Mucosa of descending colon (tissue), 3 donors: ENCODE results near the gene DGKD. TPM values are rescaled to one million over a fixed set of nuclear protein-coding genes. Genes with fewer than 3 reads are reported as not detected.

Source experiments
- ATAC-seq: fragments of 200-7000 bp; cut with Tn5 transposase; one replicate; pipeline ENCODE4 v1.9.1; 2020; ENCODE audit warnings: mild to moderate bottlenecking, moderate library complexity
- DNase-seq, 3 donors: peaks; one replicate each; pipeline ENCODE4 v3.0.0-alpha.2; 2020
- H3K36me3 ChIP-seq: fragments of 200-600 bp; one replicate; pipeline ENCODE4 v1.8.0; 2021; ENCODE audit warnings: low read depth, mild to moderate bottlenecking
- H3K4me1 ChIP-seq: fragments of 200-600 bp; one replicate; pipeline ENCODE4 v1.8.0; 2021; ENCODE audit warnings: low read depth, mild to moderate bottlenecking
- H3K4me3 ChIP-seq: fragments of 200-600 bp; one replicate; pipeline ENCODE4 v1.8.0; 2021; ENCODE audit warnings: mild to moderate bottlenecking
- H3K9me3 ChIP-seq: fragments of 200-600 bp; one replicate; pipeline ENCODE4 v1.8.0; 2021; ENCODE audit warnings: mild to moderate bottlenecking
- intact Hi-C, 2 donors: fragments of 100-400 bp; cut with DNase I in 1 of 2; cut with micrococcal nuclease in 1 of 2; formaldehyde crosslinking; loops; one replicate each; pipeline versions ENCODE4 v1.11.0 to v1.11.1; 2022; cut with DNase I, micrococcal nuclease
- total RNA-seq, 3 donors: library from RNA; stranded (reverse); fragmentation: NEBNext Ultra II Directional in 2 of 3; extraction: Animal tissue kit (Norgen Biotek cat#: 25700) in 2 of 3; gene quantifications; one replicate each; pipeline versions ENCODE4 v1.2.1 to v1.2.4, GENCODE V29; 2021 to 2023
- TF ChIP-seq, protein P1 (sequence below): fragments of 200-600 bp; IDR thresholded peaks from one replicate; pipeline ENCODE4 v1.8.0; 2022; ENCODE audit warnings: antibody characterized with exemption, mild to moderate bottlenecking
- donor health status: DM: no; HTN: no; CAD: no; lungs with moderate emphysema.
- donor health status: DM: no; HTN: no; CAD: no.
- donor health status: DM: no; HTN: yes; CAD: no.

Gene DGKD
- total RNA-seq, 3 donors from 2014 or later = 81.8 to 159 (median 102) TPM

DNA sequence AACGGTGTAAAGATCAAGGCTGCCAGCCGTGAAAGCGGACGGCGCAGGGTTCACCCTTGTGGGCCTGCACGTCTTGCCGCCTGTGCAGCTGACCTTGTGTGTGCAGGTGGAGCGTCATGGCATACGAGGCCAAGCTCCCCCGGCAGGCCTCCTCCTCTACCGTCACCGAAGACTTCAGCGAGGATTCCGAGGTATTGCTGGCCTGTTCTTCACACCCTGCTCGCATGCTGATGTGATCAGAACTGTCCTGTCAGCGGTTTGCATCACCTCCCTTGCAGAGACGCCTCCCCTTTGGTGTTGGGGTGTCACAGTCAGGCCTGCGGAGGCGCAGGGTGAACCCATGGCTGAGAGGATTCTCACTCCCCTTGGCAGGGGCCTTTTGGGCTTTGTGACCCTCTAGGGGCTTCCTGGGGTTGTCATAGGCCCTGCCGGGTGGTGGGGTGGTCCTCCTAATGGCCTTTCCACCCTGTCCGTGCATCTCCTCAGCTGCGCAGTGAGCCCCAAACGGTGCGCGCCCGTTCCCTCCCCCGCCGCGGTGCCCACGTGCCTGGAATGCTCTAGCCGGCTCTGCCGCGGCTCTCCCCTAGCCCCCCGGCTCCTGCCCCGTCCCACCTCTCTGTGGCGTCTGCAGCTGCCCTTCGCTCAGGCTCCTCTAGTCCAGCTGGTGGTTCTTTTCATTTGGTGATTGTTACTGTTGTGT is 92.5 kb downstream of the DGKD start:
- Histone ChIP-seq H3K9me3 (no peaks in the 10 kb centered on the region), H3K4me1 (no peaks in the 10 kb centered on the region), H3K36me3 (no peaks in the 10 kb centered on the region), H3K4me3 (no peak overlapping the region)
- intact Hi-C loops = loop anchor here (5.0 to 10.0 kb wide), 2 partner anchors 92 to 99 kb away; partner anchors contain the start of gene DGKD (in 1 of the 2)
- DNase-seq (peak in 1 of 3 donors; percentile 19), ATAC-seq (no peak)
- TF ChIP-seq, protein P1, sequence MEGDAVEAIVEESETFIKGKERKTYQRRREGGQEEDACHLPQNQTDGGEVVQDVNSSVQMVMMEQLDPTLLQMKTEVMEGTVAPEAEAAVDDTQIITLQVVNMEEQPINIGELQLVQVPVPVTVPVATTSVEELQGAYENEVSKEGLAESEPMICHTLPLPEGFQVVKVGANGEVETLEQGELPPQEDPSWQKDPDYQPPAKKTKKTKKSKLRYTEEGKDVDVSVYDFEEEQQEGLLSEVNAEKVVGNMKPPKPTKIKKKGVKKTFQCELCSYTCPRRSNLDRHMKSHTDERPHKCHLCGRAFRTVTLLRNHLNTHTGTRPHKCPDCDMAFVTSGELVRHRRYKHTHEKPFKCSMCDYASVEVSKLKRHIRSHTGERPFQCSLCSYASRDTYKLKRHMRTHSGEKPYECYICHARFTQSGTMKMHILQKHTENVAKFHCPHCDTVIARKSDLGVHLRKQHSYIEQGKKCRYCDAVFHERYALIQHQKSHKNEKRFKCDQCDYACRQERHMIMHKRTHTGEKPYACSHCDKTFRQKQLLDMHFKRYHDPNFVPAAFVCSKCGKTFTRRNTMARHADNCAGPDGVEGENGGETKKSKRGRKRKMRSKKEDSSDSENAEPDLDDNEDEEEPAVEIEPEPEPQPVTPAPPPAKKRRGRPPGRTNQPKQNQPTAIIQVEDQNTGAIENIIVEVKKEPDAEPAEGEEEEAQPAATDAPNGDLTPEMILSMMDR = no peak

DNA sequence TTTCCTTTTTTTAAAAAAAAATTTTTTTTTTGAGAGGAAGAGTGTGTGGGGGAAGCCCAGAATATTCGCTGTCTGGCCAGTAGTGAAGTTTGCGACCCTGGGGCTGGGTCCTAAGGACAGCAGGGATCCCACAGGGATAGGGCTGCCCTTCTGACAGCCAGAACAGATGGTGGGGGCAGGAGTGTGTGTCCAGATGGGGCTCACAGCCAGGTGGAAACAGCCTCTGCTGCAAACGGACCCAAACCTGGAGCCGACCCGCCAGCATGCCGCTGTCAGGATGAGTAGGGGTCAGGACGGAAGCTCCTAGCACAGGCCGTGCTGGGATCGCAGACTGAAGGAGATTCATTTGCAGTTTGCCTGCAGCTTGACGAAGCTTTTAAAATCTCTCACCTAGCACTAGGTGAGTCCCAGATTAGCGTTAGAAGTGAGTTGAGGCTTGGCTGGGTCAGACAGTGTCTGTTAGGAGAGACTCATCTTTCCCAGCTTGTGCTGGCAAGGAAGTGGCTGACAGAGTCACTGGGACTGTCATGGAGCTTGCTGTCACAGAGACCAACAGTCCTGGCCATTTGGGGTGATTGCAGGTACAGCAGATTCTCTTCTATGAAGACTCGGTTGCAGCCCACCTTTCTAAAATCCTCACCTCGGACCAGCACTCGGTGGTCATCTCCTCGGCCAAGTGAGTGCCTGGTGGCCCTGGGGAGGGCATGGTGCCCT is 93.4 kb downstream of the DGKD start:
- TF ChIP-seq, protein P1 = no peak

DNA sequence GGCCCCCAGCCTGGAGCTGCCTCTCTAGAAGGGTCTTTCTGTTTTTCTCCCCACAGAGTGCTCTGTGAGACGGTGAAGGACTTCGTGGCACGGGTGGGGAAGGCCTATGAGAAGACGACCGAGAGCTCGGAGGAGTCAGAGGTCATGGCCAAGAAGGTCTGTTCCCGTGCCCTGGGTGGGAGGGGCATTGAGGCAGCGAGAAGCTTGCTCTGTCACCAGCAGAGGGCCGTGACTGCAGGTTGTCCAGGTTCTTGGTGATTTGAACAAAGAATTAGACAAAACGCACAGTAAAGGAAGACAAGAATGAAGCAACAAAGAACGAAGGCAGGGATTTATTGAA is 93.9 kb downstream of the DGKD start:
- ATAC-seq = no peak
- TF ChIP-seq, protein P1 = no peak
- no peaks in the 10 kb centered on the region for H3K4me1 ChIP-seq

More for the DNA sequence above, 93.4 kb downstream of the DGKD start:
- intact Hi-C loops = loop anchor here (5.0 to 10.0 kb wide), 2 partner anchors 93 to 100 kb away; partner anchors contain the start of gene DGKD (in 1 of the 2)
- Histone ChIP-seq H3K36me3 (no peaks in the 10 kb centered on the region), H3K9me3 (no peaks in the 10 kb centered on the region), H3K4me1 (no peaks in the 10 kb centered on the region), H3K4me3 (no peak overlapping the region)
- DNase-seq (peak in 1 of 3 donors; percentile 14), ATAC-seq (no peak)

DNA sequence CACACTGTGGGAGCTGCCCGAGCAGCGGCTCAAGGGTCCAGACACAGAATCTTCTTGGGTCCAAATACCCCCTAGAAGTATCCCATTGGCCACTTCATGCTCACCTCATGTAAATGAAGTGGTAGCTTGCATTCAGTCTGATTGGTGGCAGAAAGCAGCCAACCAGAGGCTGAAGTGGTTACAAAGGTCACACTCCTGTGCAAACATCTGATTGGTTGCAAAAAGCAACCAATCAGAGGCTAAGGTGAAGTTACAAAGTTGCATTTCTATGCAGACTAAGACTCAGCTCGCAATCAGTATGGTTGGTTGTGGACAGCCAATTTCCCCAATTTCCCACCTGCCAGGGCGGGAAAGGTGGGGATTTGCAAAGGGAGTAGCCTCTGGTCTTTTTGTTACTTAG is 94.3 kb downstream of the DGKD start:
- Histone ChIP-seq H3K9me3 (no peaks in the 10 kb centered on the region), H3K36me3 (no peaks in the 10 kb centered on the region), H3K4me1 (no peaks in the 10 kb centered on the region), H3K4me3 (no peak overlapping the region)
- ATAC-seq (no peak), DNase-seq (no peak)
- TF ChIP-seq, protein P1 = no peak
- intact Hi-C loops = loop anchor here (5.0 to 10.0 kb wide), 2 partner anchors 94 to 101 kb away; partner anchors contain the start of gene DGKD (in 1 of the 2)

More for the DNA sequence above, 93.9 kb downstream of the DGKD start:
- peak in 1 of 3 donors; percentile 24 for DNase-seq
- Histone ChIP-seq H3K4me3 (no peak overlapping the region), H3K36me3 (no peaks in the 10 kb centered on the region), H3K9me3 (no peaks in the 10 kb centered on the region)
- intact Hi-C loops = loop anchor here (5.0 to 10.0 kb wide), 2 partner anchors 93 to 101 kb away; partner anchors contain the start of gene DGKD (in 1 of the 2)

DNA sequence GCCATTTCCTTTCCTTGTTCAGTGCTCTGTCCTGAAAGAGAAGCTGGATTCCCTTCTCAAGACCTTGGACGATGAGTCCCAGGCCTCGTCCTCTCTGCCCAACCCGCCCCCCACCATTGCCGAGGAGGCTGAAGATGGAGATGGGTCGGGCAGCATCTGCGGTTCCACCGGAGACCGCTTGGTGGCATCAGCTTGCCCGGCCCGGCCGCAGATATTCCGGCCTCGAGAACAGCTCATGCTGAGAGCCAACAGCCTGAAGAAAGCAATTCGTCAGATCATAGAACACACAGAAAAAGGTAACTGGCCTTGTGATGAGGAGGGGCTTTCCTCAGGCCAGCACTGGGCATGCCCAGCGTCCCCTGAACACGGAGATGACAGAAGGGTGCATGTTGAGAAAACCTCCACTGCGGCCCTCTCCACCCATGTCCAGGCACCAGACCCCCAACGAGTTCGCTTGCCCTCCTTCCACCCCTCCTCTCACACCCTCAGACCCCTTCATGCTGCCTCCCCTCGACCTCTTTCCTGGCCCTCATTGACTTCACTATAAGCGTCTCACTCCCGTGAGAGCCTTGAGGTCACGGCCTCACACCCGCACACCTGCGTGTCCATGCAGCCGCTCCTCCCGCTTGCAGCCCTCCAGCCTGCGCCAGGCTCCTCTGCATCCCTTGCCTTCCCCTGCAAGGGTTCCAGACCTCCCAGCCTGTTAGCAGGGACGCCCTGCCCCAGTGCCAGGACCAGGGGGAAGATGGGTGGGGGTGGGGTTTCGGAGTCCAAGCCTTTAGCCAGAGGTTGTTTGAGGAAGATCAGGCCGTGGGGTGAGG is 95.0 kb downstream of the DGKD start:
- intact Hi-C loops = loop anchor here (5.0 to 10.0 kb wide), 2 partner anchors 94 to 102 kb away; partner anchors contain the start of gene DGKD (in 1 of the 2)
- Histone ChIP-seq H3K36me3 (no peaks in the 10 kb centered on the region), H3K9me3 (no peaks in the 10 kb centered on the region), H3K4me1 (no peaks in the 10 kb centered on the region), H3K4me3 (no peak overlapping the region)
- peak; percentile 50 for ATAC-seq
- peak in 2 of 3 donors; percentile 48 to 51 for DNase-seq
- TF ChIP-seq, protein P1 = no peak
